ENCODE data around the gene ZNF827.

GRCh38 chr4:145867406-145867805, 71.2 kb downstream of the ZNF827 start:
- no peak for TF ChIP-seq GATA2 (IDR thresholded peaks at IDR 0.05; ENCODE audit: low read depth, low read length)
- TF ChIP-seq GATA3 (IDR thresholded peaks at IDR 0.05; ENCODE audit: low read depth, low read length) = no peak

Data from SH-SY5Y (cell line).